Measurements from ENCODE around the gene DDX43. TPM values are rescaled to one million over a fixed set of nuclear protein-coding genes. Genes with fewer than 3 reads are reported as not detected.

The DDX43 gene
- total RNA-seq, 4 donors from 2014 or later = 0.89 to 2.3 (median 1.6) TPM

DNA sequence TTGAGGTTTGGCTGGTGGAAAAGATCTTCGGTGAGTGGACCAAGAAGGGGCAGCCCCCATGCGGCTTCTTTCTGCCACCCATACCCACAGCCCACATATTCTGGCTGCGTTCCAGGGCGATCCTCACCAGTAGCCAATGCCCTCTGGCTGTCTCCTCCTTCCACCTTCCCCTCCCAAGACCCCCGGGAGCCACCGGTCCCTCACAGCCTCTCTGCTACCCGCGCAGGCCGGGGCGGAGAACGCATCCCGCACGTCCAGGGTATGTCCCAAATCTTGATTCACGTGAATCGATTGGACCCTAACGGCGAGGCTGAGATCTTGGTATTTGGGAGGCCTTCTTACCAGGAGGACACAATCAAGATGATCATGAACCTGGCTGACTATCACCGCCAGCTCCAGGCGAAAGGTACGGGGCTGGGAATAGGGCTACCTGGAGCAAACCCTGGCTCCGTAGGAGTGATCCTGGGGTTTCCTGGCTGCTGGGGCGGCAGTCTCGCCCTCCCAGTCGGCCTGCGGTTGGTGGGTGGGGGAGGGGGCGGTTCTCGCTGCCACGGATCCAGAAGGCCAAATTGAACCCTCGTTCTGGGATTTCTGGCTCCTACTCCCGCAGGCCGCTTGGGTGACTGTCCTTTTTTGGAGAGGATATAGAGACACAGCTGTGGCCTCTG is 31.6 kb upstream of the DDX43 start:
- TF ChIP-seq, protein P1, sequence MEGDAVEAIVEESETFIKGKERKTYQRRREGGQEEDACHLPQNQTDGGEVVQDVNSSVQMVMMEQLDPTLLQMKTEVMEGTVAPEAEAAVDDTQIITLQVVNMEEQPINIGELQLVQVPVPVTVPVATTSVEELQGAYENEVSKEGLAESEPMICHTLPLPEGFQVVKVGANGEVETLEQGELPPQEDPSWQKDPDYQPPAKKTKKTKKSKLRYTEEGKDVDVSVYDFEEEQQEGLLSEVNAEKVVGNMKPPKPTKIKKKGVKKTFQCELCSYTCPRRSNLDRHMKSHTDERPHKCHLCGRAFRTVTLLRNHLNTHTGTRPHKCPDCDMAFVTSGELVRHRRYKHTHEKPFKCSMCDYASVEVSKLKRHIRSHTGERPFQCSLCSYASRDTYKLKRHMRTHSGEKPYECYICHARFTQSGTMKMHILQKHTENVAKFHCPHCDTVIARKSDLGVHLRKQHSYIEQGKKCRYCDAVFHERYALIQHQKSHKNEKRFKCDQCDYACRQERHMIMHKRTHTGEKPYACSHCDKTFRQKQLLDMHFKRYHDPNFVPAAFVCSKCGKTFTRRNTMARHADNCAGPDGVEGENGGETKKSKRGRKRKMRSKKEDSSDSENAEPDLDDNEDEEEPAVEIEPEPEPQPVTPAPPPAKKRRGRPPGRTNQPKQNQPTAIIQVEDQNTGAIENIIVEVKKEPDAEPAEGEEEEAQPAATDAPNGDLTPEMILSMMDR (IDR thresholded peaks at IDR 0.05) = no peak
- TF ChIP-seq POLR2A (IDR thresholded peaks at IDR 0.05) = no peak
- WGBS, 2 donors = 93 to 98% methylated on average over 31 of the region's 31 CpGs
- DNase-seq (ENCODE audit: low spot score in 2 of 2) = no peak
- H3K4me3 ChIP-seq (ENCODE audit: low read depth, poor library complexity, severe bottlenecking) = no peak overlapping the region
- intact Hi-C loops (cut with DNase I; ENCODE audit: low total_unique reads) = no loop called here

DNA sequence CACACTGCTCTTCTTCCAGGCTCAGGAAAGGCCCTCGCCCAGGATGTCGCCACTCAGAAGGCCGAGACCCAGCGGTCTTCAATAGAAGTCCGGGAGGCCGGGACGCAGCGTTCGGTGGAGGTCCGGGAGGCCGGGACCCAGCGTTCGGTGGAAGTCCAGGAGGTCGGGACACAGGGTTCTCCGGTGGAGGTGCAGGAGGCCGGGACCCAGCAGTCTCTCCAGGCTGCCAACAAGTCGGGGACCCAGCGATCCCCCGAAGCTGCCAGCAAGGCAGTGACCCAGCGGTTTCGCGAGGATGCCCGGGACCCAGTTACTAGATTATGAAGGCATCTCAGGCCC is 31.1 kb upstream of the DDX43 start:
- H3K4me3 ChIP-seq (ENCODE audit: low read depth, poor library complexity, severe bottlenecking) = no peak overlapping the region
- 97 to 98% methylated on average over 22 to 23 of the region's 23 CpGs for WGBS, 2 donors
- no peak for DNase-seq (ENCODE audit: low spot score in 2 of 2)
- intact Hi-C loops (cut with DNase I; ENCODE audit: low total_unique reads) = no loop called here
- TF ChIP-seq POLR2A (IDR thresholded peaks at IDR 0.05) = no peak
- TF ChIP-seq, protein P1 (IDR thresholded peaks at IDR 0.05) = no peak

DNA sequence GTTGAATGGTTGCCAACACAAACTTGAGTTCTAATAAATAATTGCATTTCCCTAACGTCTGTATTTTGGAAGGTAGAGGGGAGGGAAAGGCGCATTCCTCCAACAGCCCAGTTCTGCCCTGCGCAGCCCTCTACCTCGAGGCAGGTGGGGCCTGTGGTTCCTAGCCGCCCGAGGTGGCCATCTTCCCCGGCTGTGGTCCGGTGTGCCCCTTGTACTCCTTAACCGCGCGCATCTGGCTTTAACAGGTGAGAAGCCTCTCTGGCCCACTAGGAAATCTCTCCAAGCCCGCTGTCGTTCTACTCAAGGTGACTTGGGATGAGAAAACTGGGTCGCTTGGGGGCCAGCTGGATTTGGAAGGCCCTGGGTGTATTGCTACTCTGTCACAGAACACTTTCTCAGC is 30.5 kb upstream of the DDX43 start:
- TF ChIP-seq, protein P1 (IDR thresholded peaks at IDR 0.05) = no peak
- TF ChIP-seq POLR2A (IDR thresholded peaks at IDR 0.05) = no peak
- intact Hi-C loops (cut with DNase I; ENCODE audit: low total_unique reads) = no loop called here
- H3K4me3 ChIP-seq (ENCODE audit: low read depth, poor library complexity, severe bottlenecking) = no peak overlapping the region
- DNase-seq (ENCODE audit: low spot score in 2 of 2) = no peak
- 90 to 92% methylated on average over 14 of the region's 14 CpGs for WGBS, 2 donors

DNA sequence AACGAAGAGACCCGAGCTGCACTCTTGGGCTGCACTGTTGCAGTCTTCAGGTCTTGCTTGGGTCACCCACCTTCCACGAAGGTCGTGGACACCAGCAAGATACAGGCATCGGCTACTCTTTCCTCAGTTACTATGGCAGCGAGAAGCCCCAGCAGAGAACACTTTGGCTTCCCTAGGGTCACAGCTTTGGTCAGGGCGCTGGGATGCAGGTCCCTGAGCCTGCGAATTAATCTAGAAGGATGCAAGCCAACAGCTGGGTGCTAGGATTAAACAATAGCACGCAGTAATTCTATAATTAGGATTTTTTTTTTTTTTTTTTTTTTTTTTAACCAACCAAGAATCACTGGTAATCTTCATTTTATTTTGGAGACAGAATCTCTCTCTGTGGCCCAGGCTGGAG is 30.1 kb upstream of the DDX43 start:
- 91 to 97% methylated on average over 9 of the region's 9 CpGs for WGBS, 2 donors
- no peak overlapping the region for H3K4me3 ChIP-seq (ENCODE audit: low read depth, poor library complexity, severe bottlenecking)
- no peak for DNase-seq (ENCODE audit: low spot score in 2 of 2)
- no peak for TF ChIP-seq POLR2A (IDR thresholded peaks at IDR 0.05)
- TF ChIP-seq, protein P1 (IDR thresholded peaks at IDR 0.05) = no peak
- intact Hi-C loops (cut with DNase I; ENCODE audit: low total_unique reads) = no loop called here

DNA sequence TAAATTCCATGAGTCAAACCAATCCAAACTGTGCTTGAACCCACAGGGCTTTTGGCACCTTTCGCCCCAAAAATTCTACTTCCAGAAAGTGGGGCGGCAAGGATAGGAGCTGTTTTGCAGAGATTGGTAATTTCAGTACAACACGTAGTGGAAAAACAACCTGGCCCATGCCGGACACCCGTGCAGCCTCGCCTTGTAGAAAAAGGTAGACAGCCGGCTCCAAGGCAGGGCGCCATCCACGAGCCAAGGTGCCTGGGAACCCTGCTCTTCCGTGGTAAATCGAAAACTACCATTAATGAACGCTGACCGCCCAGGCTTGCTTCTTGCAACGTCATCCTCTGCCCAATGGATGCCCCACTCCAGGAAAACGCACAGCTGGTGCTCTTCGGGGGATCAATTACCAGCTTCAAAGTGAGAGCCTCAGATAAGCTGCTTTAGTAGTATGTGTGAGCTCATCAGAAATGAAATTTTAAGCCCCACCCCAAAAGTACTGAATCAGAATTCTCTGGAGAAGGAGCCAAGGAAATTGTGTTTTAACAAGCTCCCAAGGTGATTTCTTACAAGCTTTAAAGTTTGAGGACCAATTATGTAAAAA is 26.8 kb upstream of the DDX43 start:
- intact Hi-C loops (cut with DNase I; ENCODE audit: low total_unique reads) = no loop called here
- TF ChIP-seq, protein P1 (IDR thresholded peaks at IDR 0.05) = no peak
- no peak for TF ChIP-seq POLR2A (IDR thresholded peaks at IDR 0.05)
- no peak for DNase-seq (ENCODE audit: low spot score in 2 of 2)
- H3K4me3 ChIP-seq (ENCODE audit: low read depth, poor library complexity, severe bottlenecking) = no peak overlapping the region
- 65 to 75% methylated on average over 16 of the region's 16 CpGs for WGBS, 2 donors

DNA sequence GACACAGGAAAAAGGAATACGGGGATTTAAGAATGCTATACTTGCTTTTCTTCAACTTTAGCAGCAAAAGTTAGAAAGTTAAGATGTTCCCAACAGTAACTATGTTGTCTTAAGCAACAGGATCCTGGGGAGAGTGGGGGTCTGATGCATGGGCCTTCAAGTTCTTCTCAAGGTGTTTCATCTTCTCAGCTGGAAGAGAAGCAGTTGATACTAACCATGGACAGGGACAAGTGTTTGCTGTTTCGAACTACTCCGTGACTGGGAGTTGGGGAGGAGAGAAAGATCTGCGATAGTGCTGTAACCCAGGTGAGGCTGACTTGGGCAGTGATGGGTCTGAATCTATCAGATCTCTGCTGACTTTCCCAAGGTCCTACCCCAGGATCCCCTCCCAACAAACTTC is 26.0 kb upstream of the DDX43 start:
- WGBS, 2 donors = 90 to 96% methylated on average over 4 of the region's 4 CpGs
- H3K4me3 ChIP-seq (ENCODE audit: low read depth, poor library complexity, severe bottlenecking) = no peak overlapping the region
- no peak for DNase-seq (ENCODE audit: low spot score in 2 of 2)
- TF ChIP-seq, protein P1 (IDR thresholded peaks at IDR 0.05) = no peak
- no peak for TF ChIP-seq POLR2A (IDR thresholded peaks at IDR 0.05)
- intact Hi-C loops (cut with DNase I; ENCODE audit: low total_unique reads) = no loop called here

All from lower leg skin (tissue), 4 donors.